Endothelial cell of umbilical vein (primary cell): ENCODE results near the gene SLC6A7. TPM values are rescaled to one million over a fixed set of nuclear protein-coding genes. Genes with fewer than 3 reads are reported as not detected.

Experiments
- BruUV-seq: library from RNA; stranded (reverse); fragments of 400-500 nt; replicated peaks from 2 replicates; lab custom pipeline; 2021; lab: Mats Ljungman, UMichigan
- CTCF ChIA-PET: fragments of 300-600, 350-600 bp; sonication (Branson Sonifier 250); formaldehyde crosslinking; loops from one replicate; lab custom pipeline; 2021; ENCODE audit warnings: antibody characterized with exemption, inconsistent platforms; lab: Charles Lee
- POLR2A ChIA-PET: fragments of 300-600, 350-600 bp; sonication (Branson Sonifier 250); formaldehyde crosslinking; loops from one replicate; lab custom pipeline; 2021; ENCODE audit warnings: antibody characterized with exemption, inconsistent platforms; lab: Charles Lee
- DNase-seq: peaks from one replicate; pipeline ENCODE4 v3.0.0-alpha.2; 2011; ENCODE audit warnings: low read depth, low spot score
- FAIRE-seq: peaks from 2 replicates; lab custom pipeline; 2011; peaks lifted over from hg19 to GRCh38; lab: Jason Lieb, UNC
- H2AFZ ChIP-seq: 2 replicates; pipeline ENCODE4 v1.6.0; 2012; ENCODE audit warnings: low read depth, low read length, control low read depth, inconsistent platforms
- H3K27ac ChIP-seq: 2 replicates; pipeline ENCODE4 v1.5.1; 2011; ENCODE audit warnings: low read depth, mild to moderate bottlenecking, control low read depth, low read length, moderate library complexity; ENCODE audit not compliant: insufficient read depth
- H3K27me3 ChIP-seq, 2 experiments: 2 replicates each; pipeline versions ENCODE4 v1.6.0 to v1.6.1; 2011; ENCODE audit warnings: low read length in 2 of 2, mixed read lengths in 1 of 2; ENCODE audit not compliant: control insufficient read depth in 2 of 2, insufficient read depth in 2 of 2
- H3K36me3 ChIP-seq, 2 experiments: 2 replicates in 1 of 2; 3 replicates in 1 of 2; pipeline ENCODE4 v1.5.1; 2011; ENCODE audit warnings: low read length in 2 of 2, mild to moderate bottlenecking in 1 of 2, moderate library complexity in 1 of 2; ENCODE audit not compliant: control insufficient read depth in 2 of 2, insufficient read depth in 2 of 2; ENCODE audit errors: extremely low read depth in 1 of 2
- H3K4me1 ChIP-seq: 3 replicates; pipeline ENCODE4 v1.5.1; 2011; ENCODE audit warnings: mild to moderate bottlenecking, low read length; ENCODE audit not compliant: control insufficient read depth, insufficient read depth; ENCODE audit errors: extremely low read depth
- H3K4me2 ChIP-seq: 2 replicates; pipeline ENCODE4 v1.6.1; 2011; ENCODE audit warnings: low read length, control low read depth, mixed read lengths; ENCODE audit not compliant: insufficient read depth
- H3K4me3 ChIP-seq, 3 experiments: fragments of 200-600 bp in 1 of 3; sonication (generic), shearing (Covaris generic) in 1 of 3; replicated peaks in 1 of 3; 2 replicates each; pipeline ENCODE4 v1.5.1; 2011 to 2016; ENCODE audit warnings: control low read depth in 3 of 3, low read length in 3 of 3, mild to moderate bottlenecking in 2 of 3, inconsistent platforms in 1 of 3, low read depth in 1 of 3, moderate library complexity in 1 of 3; ENCODE audit not compliant: insufficient read depth in 1 of 3
- H3K79me2 ChIP-seq: 2 replicates; pipeline ENCODE4 v1.6.0; 2012; ENCODE audit warnings: low read length, inconsistent platforms; ENCODE audit not compliant: control insufficient read depth, insufficient read depth
- H3K9ac ChIP-seq: replicated peaks from 2 replicates; pipeline ENCODE3; 2011; ENCODE audit warnings: low read length, control low read depth; ENCODE audit not compliant: insufficient read depth; ENCODE audit errors: extremely low read depth
- H3K9me1 ChIP-seq: replicated peaks from 3 replicates; pipeline ENCODE4 v1.6.0; 2011; ENCODE audit warnings: mild to moderate bottlenecking, low read length; ENCODE audit not compliant: control insufficient read depth, insufficient read depth; ENCODE audit errors: extremely low read depth
- H3K9me3 ChIP-seq: replicated peaks from 2 replicates; pipeline ENCODE4 v1.5.1; 2012; ENCODE audit warnings: low read length, inconsistent platforms; ENCODE audit not compliant: control insufficient read depth, insufficient read depth
- H4K20me1 ChIP-seq: replicated peaks from 2 replicates; pipeline ENCODE3; 2011; ENCODE audit warnings: mild to moderate bottlenecking, low read length; ENCODE audit not compliant: control insufficient read depth, insufficient read depth; ENCODE audit errors: extremely low read depth
- CTCF ChIP-seq, 2 donors: IDR thresholded peaks; 1 replicate in 1 of 2; 2 replicates in 1 of 2; pipeline ENCODE4 v1.5.1; 2011; ENCODE audit warnings: low read length in 2 of 2, mild to moderate bottlenecking in 2 of 2, moderate library complexity in 2 of 2, control low read depth in 1 of 2, inconsistent platforms in 1 of 2, low read depth in 1 of 2; ENCODE audit not compliant: insufficient read depth in 1 of 2; ENCODE audit errors: extremely low read depth in 1 of 2
- EZH2 ChIP-seq: IDR thresholded peaks from 2 replicates; pipeline ENCODE4 v1.6.1; 2012; ENCODE audit warnings: borderline replicate concordance, low read depth, mild to moderate bottlenecking, moderate library complexity, low read length, inconsistent platforms; ENCODE audit not compliant: severe bottlenecking
- FOS ChIP-seq: IDR thresholded peaks from 2 replicates; pipeline ENCODE4 v1.6.1; 2011; ENCODE audit warnings: mild to moderate bottlenecking, low read length, moderate library complexity, borderline replicate concordance; ENCODE audit not compliant: insufficient read depth
- GATA2 ChIP-seq: IDR thresholded peaks from 2 replicates; pipeline ENCODE4 v1.7.0; 2011; ENCODE audit warnings: low read depth, mild to moderate bottlenecking, moderate library complexity, mixed read lengths, low read length; ENCODE audit not compliant: insufficient read length, insufficient read depth
- JUN ChIP-seq: IDR thresholded peaks from 2 replicates; pipeline ENCODE4 v1.6.1; 2011; ENCODE audit warnings: borderline replicate concordance, low read depth; ENCODE audit not compliant: insufficient read length, insufficient read depth
- MAX ChIP-seq: IDR thresholded peaks from 2 replicates; pipeline ENCODE4 v1.6.1; 2011; ENCODE audit not compliant: insufficient read depth, insufficient read length
- MYC ChIP-seq: IDR thresholded peaks from one replicate; pipeline ENCODE4 v1.6.1; 2011; ENCODE audit warnings: mild to moderate bottlenecking, low read depth, low read length
- POLR2A ChIP-seq: IDR thresholded peaks from 2 replicates; pipeline ENCODE4 v1.6.1; 2012; ENCODE audit warnings: low read depth, mild to moderate bottlenecking, control low read depth, low read length
- POLR2AphosphoS5 ChIP-seq: IDR thresholded peaks from 2 replicates; pipeline ENCODE4 v1.6.1; 2012; ENCODE audit warnings: low read depth, mild to moderate bottlenecking, control low read depth, low read length, moderate library complexity; ENCODE audit not compliant: insufficient read depth
- dilution Hi-C: fragments of 300-500 bp; cut with MboI; formaldehyde crosslinking; loops from one replicate; pipeline ENCODE4 v1.15.0; 2019; ENCODE audit warnings: low sequenced_read_pairs; ENCODE audit not compliant: extremely low pct_ligation_motif_present
- intact Hi-C: fragments of 100-400 bp; cut with micrococcal nuclease; formaldehyde crosslinking; loops from one replicate; pipeline ENCODE4 v1.10.0; 2022
- polyA plus RNA-seq, 4 experiments: library from polyadenylated mRNA; depleted of rRNA in 3 of 4; stranded (reverse) in 3 of 4; unstranded in 1 of 4; fragments of >200 nt; gene quantifications; 2 replicates each; pipeline versions ENCODE4 v1.2.1 to v1.2.3, GENCODE V29; 2011 to 2012; ENCODE audit warnings: missing spikeins in 1 of 4
- total RNA-seq: library from RNA; stranded (reverse); gene quantifications from 2 replicates; pipeline ENCODE4 v1.2.3, GENCODE V29; 2021

SLC6A7 gene
- total and polyA plus RNA-seq, 2 donors (not counting 3 experiments of a cell fraction or from before 2014, with no cell fraction given): not detected

- POLR2A ChIA-PET: no interaction called here
- no peaks in the 10 kb centered on the region for H4K20me1 ChIP-seq
- FAIRE-seq: no peak
- no peak overlapping the region for H3K9ac ChIP-seq
- no peak overlapping the region for H3K27ac ChIP-seq
- no TSS peak for BruUV-seq
- no peaks in the 10 kb centered on the region for H3K36me3 ChIP-seq
- H3K4me1 ChIP-seq: no peaks in the 10 kb centered on the region
- no peak for DNase-seq
- no peak overlapping the region for H2AFZ ChIP-seq
- peaks cover 0 to 8% of the 10 kb centered on the region in 2 experiments for H3K27me3 ChIP-seq
- no peak for TF ChIP-seq MYC
- TF ChIP-seq MAX: no peak
- TF ChIP-seq CTCF (IDR thresholded peaks at IDR 0.05; ENCODE audit: extremely low read depth in 1 of 2, insufficient read depth in 1 of 2, low read depth in 1 of 2, low read length in 2 of 2): no peak
- TF ChIP-seq POLR2AphosphoS5: no peak
- no peak for TF ChIP-seq JUN
- TF ChIP-seq EZH2: no peak
- no peak for TF ChIP-seq FOS
- no peak for TF ChIP-seq GATA2
- TF ChIP-seq POLR2A: no peak
- dilution Hi-C loops: no loop called here
- H3K4me3 ChIP-seq: no peak overlapping the region
- H3K9me1 ChIP-seq: no peaks in the 10 kb centered on the region
- no peaks in the 10 kb centered on the region for H3K79me2 ChIP-seq
- no peaks in the 10 kb centered on the region for H3K9me3 ChIP-seq
- intact Hi-C loops: loop anchor here (5.0 kb wide), 1 partner anchor 579 kb away; no protein-coding TSS in a partner anchor
- CTCF ChIA-PET: interaction anchor here (0.8 to 6.5 kb wide), 8 partner anchors 10 to 383 kb away, joined by 3 to 65 read pairs (median 6); no protein-coding TSS in a partner anchor
- H3K4me2 ChIP-seq: no peak overlapping the region
Measured at GRCh38 chr5:150215979-150216944, 26.4 kb downstream of the SLC6A7 start.
